Left lung (tissue), 10 donors: ENCODE measurements around the gene PLSCR3. TPM values are rescaled to one million over a fixed set of nuclear protein-coding genes. Genes with fewer than 3 reads are reported as not detected.

Source experiments
- ATAC-seq: fragments of 200-7000 bp; cut with Tn5 transposase; one replicate; pipeline ENCODE4 v1.9.1; 2020; ENCODE audit warnings: moderate library complexity
- DNase-seq, 4 donors: peaks; one replicate each; pipeline ENCODE4 v3.0.0-alpha.2; 2013 to 2020
- H3K27ac ChIP-seq, 2 donors: fragments of 200-600 bp; sonication (generic) in 1 of 2; one replicate each; pipeline versions ENCODE4 v1.5.0 to v1.8.0; 2020 to 2021
- H3K27me3 ChIP-seq, 2 donors: fragments of 200-600 bp; sonication (generic) in 1 of 2; one replicate each; pipeline versions ENCODE4 v1.5.0 to v1.8.0; 2020 to 2021
- H3K36me3 ChIP-seq, 2 donors: fragments of 200-600 bp; sonication (generic) in 1 of 2; one replicate each; pipeline versions ENCODE4 v1.5.0 to v1.8.0; 2020 to 2021
- H3K4me1 ChIP-seq, 2 donors: fragments of 200-600 bp; one replicate each; pipeline ENCODE4 v1.8.0; 2021
- H3K4me3 ChIP-seq, 2 donors: fragments of 200-600 bp; sonication (generic) in 1 of 2; one replicate each; pipeline versions ENCODE4 v1.5.0 to v1.8.0; 2020 to 2021; ENCODE audit warnings: mild to moderate bottlenecking in 1 of 2
- H3K9me3 ChIP-seq, 2 donors: fragments of 200-600 bp; sonication (generic) in 1 of 2; one replicate each; pipeline versions ENCODE4 v1.5.0 to v1.8.0; 2020 to 2021
- CTCF ChIP-seq, 2 donors: fragments of 200-600 bp; sonication (generic) in 1 of 2; IDR thresholded peaks; one replicate each; pipeline versions ENCODE4 v1.5.0 to v1.8.0; 2021; ENCODE audit warnings: antibody characterized with exemption in 2 of 2
- intact Hi-C, 2 donors: fragments of 100-400 bp; cut with DNase I; formaldehyde crosslinking; loops; one replicate each; pipeline versions ENCODE4 v1.11.2 to v1.14.2; 2022
- polyA plus RNA-seq, 6 donors: library from polyadenylated mRNA; unstranded; fragments of 120-200 nt; gene quantifications; one replicate each; pipeline ENCODE4 v1.2.1, GENCODE V29; 2013; ENCODE audit not compliant: insufficient read length in 6 of 6
- total RNA-seq, 2 donors: library from RNA; stranded (reverse); fragmentation: NEBNext Ultra II Directional; extraction: Animal tissue kit (Norgen Biotek cat#: 25700); gene quantifications; one replicate each; pipeline ENCODE4 v1.2.1, GENCODE V29; 2021
- donor health status: DM: no; HTN: yes; CAD: no.
- donor health status: DM: no; HTN: no; CAD: no.

PLSCR3 gene
- total and polyA plus RNA-seq, 8 donors, result 42.0 to 62.5 (median 52.9) TPM

DNA sequence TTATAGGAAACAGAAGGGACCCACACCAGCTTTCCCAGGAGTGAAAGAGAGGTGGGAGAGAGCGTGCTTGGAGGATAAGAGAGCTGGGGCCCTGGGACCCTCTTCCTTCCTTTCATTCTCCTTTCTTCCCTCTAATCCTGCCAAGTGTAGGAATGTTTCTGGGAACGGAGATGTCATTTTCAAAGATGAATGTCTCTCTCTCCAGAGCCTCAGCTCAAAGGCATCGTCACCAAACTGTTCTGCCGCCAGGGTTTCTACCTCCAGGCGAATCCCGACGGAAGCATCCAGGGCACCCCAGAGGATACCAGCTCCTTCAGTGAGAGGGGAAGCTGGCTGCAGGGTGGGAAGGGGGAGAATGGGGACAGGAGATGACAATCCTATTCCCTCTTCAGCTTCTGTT lies 46.9 kb upstream of the PLSCR3 start:
- DNase-seq, result no peak
- H3K27me3 ChIP-seq, result peaks cover 17 to 70% of the 10 kb centered on the region in 2 donors
- intact Hi-C loops, result no loop called here
- TF ChIP-seq CTCF (IDR thresholded peaks at IDR 0.05), result no peak
- H3K36me3 ChIP-seq, result no peaks in the 10 kb centered on the region
- ATAC-seq, result no peak
- no peaks in the 10 kb centered on the region for H3K9me3 ChIP-seq
- H3K27ac ChIP-seq, result no peak overlapping the region
- H3K4me3 ChIP-seq, result no peak overlapping the region
- H3K4me1 ChIP-seq, result peaks cover 30 to 60% of the 10 kb centered on the region in 2 donors

DNA sequence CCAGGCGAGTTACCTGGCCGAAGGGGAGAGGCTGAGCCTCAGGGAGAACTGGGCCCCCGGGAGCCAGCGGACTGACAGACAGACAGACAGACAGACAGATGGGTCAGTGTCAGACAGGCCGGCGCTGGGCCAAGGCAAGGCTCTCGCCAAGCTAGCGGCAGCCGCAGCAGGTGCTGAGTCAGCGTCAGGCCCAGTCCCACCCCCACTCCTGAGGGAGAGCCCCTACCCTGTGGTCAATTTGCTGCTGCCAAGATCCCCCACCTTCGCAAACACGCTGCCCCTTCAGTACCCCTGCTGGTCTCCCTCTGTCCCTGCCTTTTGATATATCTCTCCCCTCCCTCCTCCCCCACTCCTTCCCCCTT lies 46.5 kb upstream of the PLSCR3 start:
- H3K9me3 ChIP-seq, result no peaks in the 10 kb centered on the region
- H3K27ac ChIP-seq, result no peak overlapping the region
- H3K27me3 ChIP-seq, result peaks cover 17 to 67% of the 10 kb centered on the region in 2 donors
- H3K4me3 ChIP-seq, result no peak overlapping the region
- DNase-seq (peak in 2 of 4 donors; percentile 58 to 83), ATAC-seq (no peak)
- intact Hi-C loops, result no loop called here
- H3K4me1 ChIP-seq, result peaks cover 32 to 63% of the 10 kb centered on the region in 2 donors
- TF ChIP-seq CTCF (IDR thresholded peaks at IDR 0.05), result no peak
- no peaks in the 10 kb centered on the region for H3K36me3 ChIP-seq

GRCh38 chr17:7440113-7440833 lies 45.9 kb upstream of the PLSCR3 start:
- intact Hi-C loops, result no loop called here
- DNase-seq (peak in 3 of 4 donors; percentile 31 to 84 (median 55)), ATAC-seq (no peak)
- peaks cover 17 to 61% of the 10 kb centered on the region in 2 donors for H3K27me3 ChIP-seq
- H3K4me1 ChIP-seq, result peaks cover 32 to 62% of the 10 kb centered on the region in 2 donors
- peak overlapping the region; percentile 14 to 21 for H3K4me3 ChIP-seq
- no peaks in the 10 kb centered on the region for H3K9me3 ChIP-seq
- no peaks in the 10 kb centered on the region for H3K36me3 ChIP-seq
- TF ChIP-seq CTCF (IDR thresholded peaks at IDR 0.05), result no peak
- no peak overlapping the region for H3K27ac ChIP-seq

GRCh38 chr17:7439462-7440112 lies 45.3 kb upstream of the PLSCR3 start, which contains the start of gene FGF11:
Gene FGF11 (plus strand): TSS chr17:7439512. CDS start chr17:7439621, 109 bp downstream.
- peaks cover 17 to 54% of the 10 kb centered on the region in 2 donors for H3K27me3 ChIP-seq
- H3K27ac ChIP-seq, result no peak within 1 kb of the TSS
- intact Hi-C loops, result loop anchor here in 1 of 2 donors (10.0 kb wide), 1 partner anchor 85 kb away; the partner anchor contains the start of genes KCTD11 and TMEM95
- DNase-seq, result peak in 1 of 4 donors; percentile 79
- no peaks in the 10 kb centered on the region for H3K36me3 ChIP-seq
- H3K4me1 ChIP-seq, result peaks cover 28 to 58% of the 10 kb centered on the region in 2 donors
- no peaks in the 10 kb centered on the region for H3K9me3 ChIP-seq
- TF ChIP-seq CTCF (IDR thresholded peaks at IDR 0.05), result no peak
- no peak for ATAC-seq
- peak within 1 kb of the TSS; percentile 21 to 72 for H3K4me3 ChIP-seq
